BLaER1 (cell line): ENCODE results near the gene APCDD1.
"Not testable (repeated sequence)": the region's sequence is repeated elsewhere in the genome, so short reads cannot be mapped to it uniquely, and the experiment has no call there.

Source experiments
- H3K27ac ChIP-seq: shearing (Covaris generic); formaldehyde crosslinking; 2 replicates; pipeline ENCODE4 v1.8.1; 2022
- H3K27me3 ChIP-seq: shearing (Covaris generic); formaldehyde crosslinking; 2 replicates; pipeline ENCODE4 v1.8.1; 2022
- H3K36me3 ChIP-seq: shearing (Covaris generic); formaldehyde crosslinking; 2 replicates; pipeline ENCODE4 v1.8.1; 2022
- H3K4me1 ChIP-seq: shearing (Covaris generic); formaldehyde crosslinking; 2 replicates; pipeline ENCODE4 v1.8.1; 2022
- H3K4me2 ChIP-seq: shearing (Covaris generic); formaldehyde crosslinking; 2 replicates; pipeline ENCODE4 v1.8.1; 2022
- H3K4me3 ChIP-seq: shearing (Covaris generic); formaldehyde crosslinking; 2 replicates; pipeline ENCODE4 v1.8.1; 2022
- H3K9ac ChIP-seq: shearing (Covaris generic); formaldehyde crosslinking; 2 replicates; pipeline ENCODE4 v1.8.1; 2022
- H3K9me3 ChIP-seq: shearing (Covaris generic); formaldehyde crosslinking; 2 replicates; pipeline ENCODE4 v1.8.1; 2022
- H4K20me1 ChIP-seq: shearing (Covaris generic); formaldehyde crosslinking; 2 replicates; pipeline ENCODE4 v1.8.1; 2022
- Cebpa-rat ChIP-seq: shearing (Covaris generic); IDR thresholded peaks from 2 replicates; pipeline ENCODE4 v1.8.1; 2022

APCDD1 gene

GRCh38 chr18:10528439-10528838 lies 74.0 kb downstream of the APCDD1 start:
- TF ChIP-seq Cebpa-rat = no peak
- no peaks in the 10 kb centered on the region for H3K27me3 ChIP-seq
- H3K36me3 ChIP-seq = no peaks in the 10 kb centered on the region
- no peaks in the 10 kb centered on the region for H3K9me3 ChIP-seq
- peaks cover 51% of the 10 kb centered on the region for H4K20me1 ChIP-seq
- H3K27ac ChIP-seq = no peak overlapping the region
- H3K4me1 ChIP-seq = peaks cover 33% of the 10 kb centered on the region
- H3K9ac ChIP-seq = no peak overlapping the region
- H3K4me2 ChIP-seq = no peak overlapping the region
- no peak overlapping the region for H3K4me3 ChIP-seq

GRCh38 chr18:10530002-10530401 lies 75.6 kb downstream of the APCDD1 start:
- H3K9me3 ChIP-seq = no peaks in the 10 kb centered on the region
- H3K4me1 ChIP-seq = peaks cover 31% of the 10 kb centered on the region
- peaks cover 54% of the 10 kb centered on the region for H4K20me1 ChIP-seq
- H3K27me3 ChIP-seq = no peaks in the 10 kb centered on the region
- no peak for TF ChIP-seq Cebpa-rat
- no peak overlapping the region for H3K9ac ChIP-seq
- no peak overlapping the region for H3K4me3 ChIP-seq
- no peak overlapping the region for H3K4me2 ChIP-seq
- no peak overlapping the region for H3K27ac ChIP-seq
- H3K36me3 ChIP-seq = peaks cover 7% of the 10 kb centered on the region; the same call in 1 of the 2 replicates

GRCh38 chr18:10530852-10531251 lies 76.4 kb downstream of the APCDD1 start:
- peaks cover 54% of the 10 kb centered on the region for H4K20me1 ChIP-seq
- H3K9me3 ChIP-seq = no peaks in the 10 kb centered on the region
- H3K9ac ChIP-seq = no peak overlapping the region
- H3K4me3 ChIP-seq = no peak overlapping the region
- no peaks in the 10 kb centered on the region for H3K27me3 ChIP-seq
- TF ChIP-seq Cebpa-rat = no peak
- no peak overlapping the region for H3K4me2 ChIP-seq
- peaks cover 25% of the 10 kb centered on the region for H3K4me1 ChIP-seq
- peaks cover 12% of the 10 kb centered on the region; the same call in 1 of the 2 replicates for H3K36me3 ChIP-seq
- H3K27ac ChIP-seq = no peak overlapping the region

- Histone ChIP-seq H3K36me3 (peaks cover 20% of the 10 kb centered on the region; the same call in 1 of the 2 replicates), H3K4me1 (peaks cover 8% of the 10 kb centered on the region; the same call in 1 of the 2 replicates)
- TF ChIP-seq Cebpa-rat = no peak
Observed at GRCh38 chr18:10533111-10533510, 78.7 kb downstream of the APCDD1 start.

GRCh38 chr18:10536280-10536679 lies 81.8 kb downstream of the APCDD1 start:
- H3K9me3 ChIP-seq = no peaks in the 10 kb centered on the region
- no peak for TF ChIP-seq Cebpa-rat
- no peak overlapping the region for H3K27ac ChIP-seq
- no peaks in the 10 kb centered on the region for H3K27me3 ChIP-seq
- H4K20me1 ChIP-seq = 0 out of 2 replicates have a peak, but pooled peaks cover 11% of the 10 kb centered on the region
- no peak overlapping the region for H3K4me2 ChIP-seq
- H3K36me3 ChIP-seq = peaks cover 47% of the 10 kb centered on the region
- H3K4me3 ChIP-seq = no peak overlapping the region
- no peaks in the 10 kb centered on the region for H3K4me1 ChIP-seq
- no peak overlapping the region for H3K9ac ChIP-seq

More at GRCh38 chr18:10533111-10533510, 78.7 kb downstream of the APCDD1 start:
- Histone ChIP-seq H3K4me2 (no peak overlapping the region), H4K20me1 (peaks cover 42% of the 10 kb centered on the region), H3K27ac (no peak overlapping the region), H3K27me3 (no peaks in the 10 kb centered on the region), H3K4me3 (no peak overlapping the region), H3K9ac (no peak overlapping the region), H3K9me3 (no peaks in the 10 kb centered on the region)

- peaks cover 57% of the 10 kb centered on the region for H3K36me3 ChIP-seq
- no peak overlapping the region for H3K9ac ChIP-seq
- no peaks in the 10 kb centered on the region for H3K9me3 ChIP-seq
Observed at GRCh38 chr18:10537765-10538164, 83.3 kb downstream of the APCDD1 start.

GRCh38 chr18:10539124-10539523 lies 84.7 kb downstream of the APCDD1 start:
- H3K9ac ChIP-seq, H3K9me3 ChIP-seq, H3K4me3 ChIP-seq, H3K4me2 ChIP-seq, H3K27me3 ChIP-seq, H3K27ac ChIP-seq, H3K4me1 ChIP-seq: not testable (repeated sequence)
- Histone ChIP-seq H4K20me1 (0 out of 2 replicates have a peak, but pooled peaks cover 17% of the 10 kb centered on the region), H3K36me3 (peaks cover 60% of the 10 kb centered on the region)

More at GRCh38 chr18:10537765-10538164, 83.3 kb downstream of the APCDD1 start:
- Histone ChIP-seq H3K27ac (no peak overlapping the region), H3K4me2 (no peak overlapping the region), H3K4me1 (no peaks in the 10 kb centered on the region), H4K20me1 (0 out of 2 replicates have a peak, but pooled peaks cover 13% of the 10 kb centered on the region), H3K27me3 (no peaks in the 10 kb centered on the region), H3K4me3 (no peak overlapping the region)
- TF ChIP-seq Cebpa-rat = no peak
